ELF-1 (cell line): ENCODE measurements around the gene ST13.
A peak's percentile ranks its signal among the peaks of the same experiment; 100 is the strongest.
"Not testable (repeated sequence)": the region's sequence is repeated elsewhere in the genome, so short reads cannot be mapped to it uniquely, and the experiment has no call there.

Experiments
- DNase-seq: peaks from one replicate; pipeline ENCODE4 v3.0.0-alpha.2; 2016; ENCODE audit warnings: low read depth, low spot score

Gene ST13

DNA sequence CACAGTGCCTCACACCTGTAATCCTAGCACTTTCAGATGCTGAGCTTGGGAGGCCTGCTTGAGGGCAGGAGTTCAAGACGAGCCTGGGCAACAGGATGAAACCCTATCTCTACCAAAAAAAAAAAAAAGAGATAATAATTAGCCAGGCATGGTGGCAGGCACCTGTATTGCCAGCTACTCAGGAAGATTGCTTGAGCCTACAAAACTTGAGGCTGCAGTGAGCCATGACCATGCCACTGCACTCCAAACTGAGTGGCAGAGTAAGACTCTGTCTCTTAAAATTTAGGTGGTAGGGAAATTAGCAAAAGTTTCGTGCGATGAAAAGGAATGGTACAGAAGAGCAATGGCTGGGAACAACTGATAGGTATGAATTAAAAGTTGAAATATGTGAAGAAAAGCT is 18.0 kb downstream of the ST13 start:
- no peak for DNase-seq

DNA sequence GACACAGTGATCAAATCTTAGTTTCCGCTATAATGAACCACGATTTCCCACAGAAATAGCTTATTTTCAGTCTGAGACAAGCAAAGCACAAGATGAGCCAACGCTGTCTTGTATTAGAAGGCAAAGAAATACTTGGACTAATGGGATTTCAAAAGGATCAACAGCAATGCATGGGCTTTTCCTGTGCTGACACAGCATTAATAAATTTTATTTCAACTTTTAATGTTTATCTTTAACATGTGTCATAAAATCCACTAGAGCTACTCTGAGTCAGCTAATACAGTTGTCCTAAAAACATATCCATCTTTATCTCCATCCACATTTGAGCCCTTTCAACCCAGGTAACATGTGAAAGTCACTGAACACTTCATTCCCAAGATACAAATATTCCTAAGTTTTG is 21.8 kb downstream of the ST13 start:
- no peak for DNase-seq

DNA sequence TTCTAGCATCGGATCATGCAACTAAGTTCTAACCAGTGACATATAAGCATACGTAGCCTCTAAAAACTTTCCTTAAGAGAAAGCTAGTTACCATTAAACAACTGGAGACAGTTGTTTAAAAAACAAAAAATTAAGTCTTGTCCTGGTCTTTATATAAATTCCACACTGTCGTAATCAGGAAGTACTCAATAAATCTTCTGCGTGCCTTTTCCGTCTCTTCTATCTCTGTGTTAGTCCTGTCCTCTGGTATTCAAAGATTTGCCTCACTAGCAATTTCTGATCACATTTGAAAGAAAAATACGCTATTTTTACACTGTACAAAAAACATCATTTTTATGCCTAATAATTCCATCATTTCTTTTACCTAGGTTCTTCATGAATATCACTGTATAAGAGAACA is 27.3 kb downstream of the ST13 start:
- DNase-seq = no peak

DNA sequence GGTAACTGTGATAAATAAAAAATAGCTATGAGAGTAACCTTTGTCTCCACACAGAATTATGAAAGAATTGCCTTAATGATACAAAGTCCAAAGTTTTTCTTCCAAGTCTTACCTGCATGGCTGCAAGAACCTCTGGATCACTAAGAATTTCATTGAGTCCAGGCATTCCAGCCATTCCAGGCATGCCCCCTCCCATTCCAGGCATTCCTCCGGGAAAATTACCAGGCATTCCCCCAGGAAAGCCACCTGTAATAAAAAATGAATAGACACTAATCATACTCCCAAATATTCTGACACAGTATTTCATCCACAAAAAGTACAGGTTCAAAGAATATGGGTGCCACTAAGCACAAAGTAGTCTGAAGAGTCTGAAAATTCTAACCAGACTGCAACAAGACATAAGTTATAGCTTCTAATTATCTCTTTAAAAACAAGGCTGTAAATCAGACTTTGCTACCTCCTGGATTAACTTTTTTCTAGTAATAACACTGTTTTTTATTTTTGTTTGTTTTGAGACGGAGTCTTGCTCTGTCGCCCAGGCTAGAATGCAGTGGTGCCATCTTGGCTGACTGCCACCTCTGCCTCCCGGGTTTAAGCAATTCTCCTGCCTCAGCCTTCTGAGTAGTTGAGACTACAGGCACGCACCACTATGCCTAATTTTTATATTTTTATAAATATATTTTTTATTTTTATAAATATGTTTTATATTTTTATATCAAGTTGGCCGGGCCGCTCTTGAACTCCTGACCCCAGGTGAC is 29.3 kb downstream of the ST13 start:
- peak; percentile 33 for DNase-seq

DNA sequence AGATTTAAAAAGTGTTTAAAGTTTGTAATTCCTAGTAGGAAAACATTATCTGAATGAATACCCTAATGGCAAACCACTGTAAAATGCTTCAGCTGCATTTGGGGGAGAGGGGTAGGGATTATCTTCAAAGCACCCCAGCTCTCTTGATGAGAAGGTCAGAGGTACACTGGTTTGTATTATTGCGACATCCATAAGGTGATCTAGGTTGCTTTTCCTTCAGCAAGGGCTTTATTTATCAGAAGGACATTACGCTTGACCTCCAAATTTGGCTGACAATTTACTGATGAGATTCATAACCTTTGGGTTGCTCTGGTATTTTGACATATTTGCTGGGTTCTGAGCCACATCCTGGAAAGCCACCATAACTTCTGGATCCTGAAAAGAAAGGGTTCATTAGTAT is 30.1 kb downstream of the ST13 start:
- not testable (repeated sequence) for DNase-seq

DNA sequence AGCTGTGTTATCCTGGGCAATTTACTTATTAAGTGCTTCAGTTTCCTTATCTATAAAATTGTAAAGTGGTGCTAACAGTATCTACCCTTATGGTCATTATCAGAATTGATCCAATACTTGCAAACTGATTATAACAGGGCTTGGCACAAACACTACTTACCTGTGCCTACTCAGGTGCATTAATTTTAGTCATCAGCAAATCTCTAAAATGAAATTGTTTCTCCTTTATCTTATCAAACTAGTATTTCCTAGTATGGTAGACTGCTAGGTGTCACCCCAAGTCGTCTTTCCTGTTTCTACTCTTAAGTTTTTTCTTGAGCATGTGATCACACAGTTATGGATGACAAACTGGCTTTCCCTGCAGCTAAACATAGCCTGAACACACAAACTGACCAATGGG is 33.0 kb downstream of the ST13 start:
- DNase-seq = no peak

DNA sequence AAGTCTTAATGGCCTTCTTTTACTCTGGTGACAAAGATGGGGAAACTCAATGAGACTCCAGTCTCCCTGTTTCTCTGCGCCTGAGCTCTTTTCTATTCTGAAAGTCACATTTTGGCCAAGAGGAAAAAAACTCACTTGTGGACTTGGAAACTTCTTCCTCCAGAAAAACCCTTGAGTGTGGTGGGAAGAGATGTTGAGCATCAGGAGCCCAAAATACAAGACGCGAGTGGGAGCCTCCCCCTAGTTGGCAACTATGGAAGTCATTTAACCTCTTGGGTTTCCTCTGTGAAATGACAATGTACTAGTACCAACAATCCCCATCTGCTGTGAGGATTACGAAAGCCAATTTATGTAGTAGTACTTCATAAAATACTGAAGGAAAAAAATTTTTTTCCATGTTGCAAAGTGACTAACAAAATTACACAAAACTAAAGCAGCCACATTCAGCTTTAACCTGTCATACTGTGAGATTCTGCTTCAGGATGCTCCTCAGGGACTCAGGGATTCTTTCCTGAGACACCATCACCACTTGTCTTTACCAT is 36.8 kb downstream of the ST13 start:
- no peak for DNase-seq

DNA sequence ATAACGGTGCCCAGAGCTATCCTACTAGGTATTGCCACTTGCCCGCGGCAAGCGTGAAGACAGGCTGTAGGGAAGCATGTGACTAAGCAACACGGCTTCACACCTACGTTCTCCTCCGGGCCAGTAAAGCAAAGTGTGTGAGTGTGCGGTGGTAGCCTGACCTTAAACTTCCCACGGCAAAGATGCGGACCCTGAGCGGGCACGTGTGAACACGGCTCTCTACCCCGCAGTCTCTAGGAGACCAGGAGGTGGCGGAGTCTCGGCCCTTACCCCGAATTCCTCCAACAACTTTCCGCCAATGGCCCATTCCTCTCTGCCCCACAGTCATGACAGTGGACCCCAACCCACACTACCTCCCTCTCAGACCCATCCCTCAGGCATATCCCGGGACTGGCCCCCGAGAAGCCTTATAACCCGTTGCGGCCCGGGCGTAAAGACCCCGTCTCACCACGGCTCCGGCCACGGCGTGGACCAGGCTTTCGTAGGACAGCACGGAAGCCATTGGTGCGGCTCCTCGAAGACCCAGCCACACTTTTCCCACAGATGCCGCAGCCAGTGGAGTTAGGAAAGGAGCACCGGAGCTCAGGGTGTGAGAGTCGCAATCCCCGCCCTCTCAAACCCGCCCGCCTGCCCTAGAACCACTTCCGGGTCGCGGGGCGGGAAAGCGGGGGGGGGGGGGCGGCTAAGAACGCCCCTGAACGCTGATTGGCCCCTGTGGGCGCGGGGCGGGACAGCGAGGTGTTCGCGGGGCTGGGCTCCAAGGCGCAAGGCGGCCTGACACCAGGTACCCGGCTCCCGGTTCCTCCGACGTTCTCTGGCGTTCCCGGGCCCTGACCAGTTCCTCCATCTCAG is 37.5 kb downstream of the ST13 start, which contains the start of gene SLC25A17:
TSS of gene SLC25A17 (minus strand) at position 600 of the 852 bp plus-strand sequence. CDS start at position 502, 98 bp downstream.
- DNase-seq = peak; percentile 83

DNA sequence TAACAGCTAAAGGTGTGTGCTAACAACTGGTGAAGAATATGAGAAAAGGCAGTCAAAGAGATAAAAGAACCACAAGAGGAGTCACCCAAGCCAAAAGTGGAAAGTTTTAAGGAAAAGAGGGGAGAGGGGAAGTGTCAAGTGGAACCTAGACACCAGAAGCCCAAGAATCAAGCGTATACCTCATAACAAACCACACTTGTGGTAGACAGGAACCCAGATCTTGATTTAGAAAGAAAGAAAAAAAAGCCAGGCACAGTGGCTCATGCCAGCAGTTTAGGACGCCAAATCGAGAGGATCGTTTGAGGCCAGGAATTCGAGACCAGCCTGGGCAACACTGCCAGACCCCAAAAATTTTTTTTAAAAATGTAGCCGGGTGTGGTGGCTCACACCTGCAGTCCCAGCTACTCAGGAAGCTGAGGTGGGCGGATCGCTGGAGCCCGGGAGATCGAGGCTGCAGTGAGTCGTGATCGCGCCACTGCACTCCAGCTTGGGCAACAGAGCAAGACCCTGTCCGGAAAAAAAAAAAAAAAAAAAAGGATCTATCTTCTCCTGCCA is 38.2 kb downstream of the ST13 start:
- DNase-seq = no peak

DNA sequence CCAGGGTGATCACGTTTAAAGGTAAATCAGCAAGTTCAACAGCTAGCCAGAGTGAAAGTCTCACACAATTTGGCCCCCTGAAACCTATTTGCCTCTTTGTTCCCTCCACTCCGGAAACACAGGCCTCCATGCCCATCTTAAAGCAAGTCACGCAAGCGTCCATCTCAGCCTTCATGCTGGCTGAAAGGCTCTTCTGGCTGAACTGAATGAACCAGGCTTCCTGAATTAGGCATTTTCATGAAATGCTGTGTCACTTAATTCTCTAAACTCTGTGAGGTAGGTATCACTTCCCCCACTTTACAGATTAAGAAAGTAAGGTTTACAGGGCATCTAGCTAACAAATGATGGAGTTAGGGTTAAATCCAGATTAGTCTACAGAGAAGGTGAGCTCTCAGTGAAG is 38.7 kb downstream of the ST13 start:
- DNase-seq = no peak

DNA sequence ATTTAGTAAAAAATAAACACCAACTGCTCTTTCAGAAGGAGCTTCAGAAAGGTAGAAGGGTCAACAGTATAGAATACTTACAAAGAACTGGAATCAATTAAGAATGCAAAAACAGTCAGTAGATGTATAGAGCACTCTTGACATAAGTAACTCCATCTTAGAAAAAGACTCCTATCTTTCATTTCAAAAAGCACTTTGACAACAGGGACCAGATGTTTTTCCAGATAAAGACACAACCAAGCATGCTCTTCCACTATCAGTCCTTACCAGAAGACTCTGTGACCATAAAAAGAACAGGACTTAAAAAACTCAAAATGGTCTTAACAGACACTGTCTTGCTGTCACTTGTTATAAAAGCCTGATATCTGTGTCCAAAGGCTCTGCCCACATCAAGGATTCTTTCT is 42.5 kb downstream of the ST13 start:
- DNase-seq = no peak

DNA sequence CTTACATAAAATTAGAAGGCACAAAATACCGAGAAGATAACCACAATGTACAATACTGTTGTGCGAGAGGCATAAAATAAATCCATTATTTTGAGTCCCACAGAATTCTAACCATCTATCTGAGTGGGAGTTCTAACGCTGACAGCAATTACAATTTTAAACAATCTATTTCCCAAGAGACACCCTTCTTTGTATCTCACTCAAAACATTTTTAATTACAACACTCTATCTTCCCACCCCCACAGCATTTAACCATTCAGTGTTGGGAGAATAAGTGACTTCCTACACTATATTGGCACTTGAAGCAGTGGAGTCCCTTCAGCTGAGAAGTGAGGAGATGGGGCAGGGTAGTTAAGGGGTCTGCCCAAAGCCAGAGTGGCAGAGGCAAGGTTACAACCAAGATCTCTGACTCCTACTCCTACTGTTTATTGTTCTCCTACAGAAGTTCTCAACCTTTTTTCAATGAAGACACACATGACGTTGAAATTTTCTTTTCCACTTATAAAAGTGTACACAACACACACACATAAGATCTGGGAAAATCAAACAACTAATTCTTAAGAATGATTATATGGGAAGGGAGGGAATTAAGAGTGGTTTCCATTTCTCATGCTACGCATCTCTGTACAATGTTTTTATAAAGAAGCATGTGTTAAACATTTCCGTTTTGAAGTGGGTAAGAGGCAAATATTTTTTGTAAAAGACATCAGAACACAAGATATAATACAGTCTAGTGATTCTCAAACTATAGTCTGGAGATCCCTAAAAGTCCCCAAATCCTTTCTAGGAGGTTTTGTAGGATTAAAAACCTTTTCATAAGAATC is 48.2 kb downstream of the ST13 start:
- DNase-seq = no peak

DNA sequence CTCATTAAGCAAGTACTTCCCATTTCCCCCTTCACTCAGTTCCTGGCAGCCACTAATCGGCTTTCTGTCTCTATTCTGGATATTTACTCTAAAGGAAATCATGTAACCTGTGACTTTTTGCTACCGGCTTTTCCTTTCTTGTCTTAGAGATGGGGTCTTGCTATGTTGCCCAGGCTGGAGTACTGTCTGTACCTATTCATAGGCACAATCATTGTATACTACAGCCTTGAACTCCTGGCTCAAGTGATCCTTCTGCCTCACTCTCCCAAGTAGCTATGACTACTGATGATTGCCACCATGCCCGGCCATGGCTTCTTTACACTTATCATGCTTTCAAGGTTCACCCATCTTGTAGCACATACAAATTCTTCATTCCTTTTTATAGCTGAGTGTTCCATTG is 49.7 kb downstream of the ST13 start:
- DNase-seq = no peak

DNA sequence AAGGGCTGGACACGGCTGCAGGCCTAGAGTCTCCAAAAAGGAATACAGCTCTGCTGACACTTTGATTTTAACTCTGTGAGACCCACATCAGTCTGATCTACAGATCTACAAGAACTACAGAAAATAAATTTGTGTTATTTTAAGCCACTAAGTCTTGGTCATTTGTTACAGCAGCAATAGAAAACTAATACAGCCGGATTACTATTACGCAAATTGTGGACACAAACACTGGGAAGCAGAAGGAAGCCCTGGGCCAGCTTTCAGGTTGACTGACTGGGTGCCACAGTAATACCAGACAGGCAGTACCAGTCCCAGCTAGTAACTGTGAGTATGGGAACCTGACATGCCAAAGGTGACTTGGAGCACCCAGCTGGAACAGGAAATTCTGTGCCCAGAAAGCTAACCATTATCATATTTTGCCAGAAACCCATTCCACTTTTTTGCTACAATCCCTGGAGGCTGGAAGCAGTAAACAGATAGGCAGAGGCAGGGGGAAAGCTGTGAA is 50.7 kb downstream of the ST13 start:
- no peak for DNase-seq

DNA sequence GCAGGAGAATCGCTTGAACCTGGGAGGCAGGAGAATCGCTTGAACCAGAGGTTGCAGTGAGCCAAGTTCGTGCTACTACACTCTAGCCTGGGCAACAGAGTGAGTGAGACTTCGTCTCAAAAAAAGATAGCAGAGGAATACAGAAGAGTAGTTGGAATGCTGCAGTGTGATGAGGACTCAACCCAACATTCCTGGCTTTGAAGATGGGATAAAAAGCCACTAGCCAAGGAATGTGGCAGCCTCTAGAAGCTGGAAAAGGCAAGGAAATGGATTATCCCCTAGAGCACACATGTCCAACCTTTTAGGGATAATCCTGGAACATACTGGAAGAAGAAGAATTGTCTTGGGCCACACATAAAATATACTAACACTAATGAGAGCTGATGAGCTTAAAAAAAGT is 51.2 kb downstream of the ST13 start:
- DNase-seq = peak; percentile 50

DNA sequence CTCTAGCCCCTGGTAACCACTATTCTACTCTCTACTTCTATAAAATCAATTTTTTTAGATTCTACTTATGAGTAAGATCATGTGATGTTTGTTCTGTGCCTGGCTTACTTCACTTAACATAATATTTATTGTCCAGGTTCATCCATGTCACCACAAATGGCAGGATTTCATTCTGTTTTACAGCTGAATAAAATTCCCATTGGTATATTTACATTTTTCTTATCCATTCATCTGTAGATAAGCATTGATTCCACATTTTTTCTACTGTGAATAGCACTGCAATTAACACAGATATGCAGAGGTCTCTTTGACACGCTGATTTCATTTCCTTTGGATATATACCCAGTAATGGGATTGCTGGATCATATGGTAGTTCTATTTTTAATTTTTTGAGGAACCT is 53.1 kb downstream of the ST13 start:
- DNase-seq = no peak

DNA sequence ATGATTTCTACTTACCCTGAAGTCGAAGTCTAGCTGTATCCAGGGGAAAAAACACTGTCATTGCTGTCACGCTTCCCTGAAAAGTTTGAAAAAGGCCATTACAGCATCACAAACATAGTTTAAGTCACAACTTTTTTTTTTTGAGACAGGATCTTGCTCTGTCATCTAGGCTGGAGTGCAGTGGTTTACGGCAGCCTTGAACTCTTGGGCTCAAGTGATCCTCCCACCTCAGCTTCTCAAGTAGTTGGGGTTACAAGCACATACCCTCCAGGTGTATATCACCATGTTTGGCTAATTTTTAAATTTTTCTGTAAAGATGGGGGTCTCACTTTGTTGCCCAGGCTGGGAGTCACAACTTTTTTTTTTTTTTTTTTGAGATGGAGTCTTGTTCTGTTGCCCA is 57.4 kb downstream of the ST13 start:
- DNase-seq = no peak

DNA sequence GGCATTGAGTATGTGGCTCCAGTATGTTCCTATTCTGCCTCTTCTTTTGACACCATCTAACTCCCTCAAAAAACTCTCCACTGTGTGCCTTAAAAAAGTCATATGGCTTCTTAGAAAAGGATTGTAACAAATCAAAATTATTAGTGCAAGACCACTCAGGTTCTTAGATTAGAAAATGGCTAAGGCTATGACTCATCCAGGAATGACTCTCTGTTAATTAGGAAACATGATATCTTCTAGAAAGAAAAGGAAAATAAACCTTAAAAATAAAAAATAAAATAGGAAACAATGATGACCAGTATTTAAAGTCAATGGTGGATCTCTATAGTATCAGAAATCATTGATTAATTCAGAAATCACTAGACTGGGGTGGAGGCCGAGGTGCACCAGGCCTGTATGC is 59.0 kb downstream of the ST13 start:
- no peak for DNase-seq

DNA sequence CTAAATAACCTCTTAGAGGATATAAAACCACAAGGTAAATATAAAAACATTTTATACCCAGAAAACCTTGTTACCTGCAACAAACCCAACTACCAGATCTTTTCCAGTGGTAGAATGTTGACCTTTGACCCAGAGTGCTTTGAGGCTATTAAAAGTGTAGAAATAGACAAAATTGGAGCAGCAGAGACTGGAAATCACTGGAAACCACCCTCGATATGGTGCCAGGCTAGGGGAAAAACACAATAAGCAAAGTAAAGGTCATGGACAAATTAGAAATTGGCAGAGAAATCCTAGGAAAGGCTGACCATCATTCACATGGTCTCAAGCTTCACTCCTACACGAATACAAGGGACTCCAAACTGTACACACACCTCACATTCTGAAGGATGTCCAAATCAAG is 64.0 kb downstream of the ST13 start:
- DNase-seq = no peak

DNA sequence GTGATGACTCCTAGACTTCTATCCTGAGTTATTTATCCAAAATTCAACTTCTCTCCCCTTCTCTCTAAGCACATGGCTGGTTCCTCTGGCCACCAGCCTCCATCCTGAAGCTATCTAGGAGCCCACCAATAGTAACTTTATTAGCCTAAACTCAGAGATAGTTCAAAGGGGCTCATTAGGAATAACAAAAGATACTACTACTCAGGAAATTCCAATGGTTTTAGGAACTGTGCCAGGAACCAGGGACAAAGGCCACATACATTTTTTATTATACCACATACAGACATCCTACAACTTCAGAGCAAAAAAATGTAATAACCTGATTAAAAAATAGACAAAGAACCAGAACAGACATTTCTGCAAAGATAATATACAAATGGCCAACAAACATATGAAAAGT is 65.2 kb downstream of the ST13 start:
- no peak for DNase-seq

DNA sequence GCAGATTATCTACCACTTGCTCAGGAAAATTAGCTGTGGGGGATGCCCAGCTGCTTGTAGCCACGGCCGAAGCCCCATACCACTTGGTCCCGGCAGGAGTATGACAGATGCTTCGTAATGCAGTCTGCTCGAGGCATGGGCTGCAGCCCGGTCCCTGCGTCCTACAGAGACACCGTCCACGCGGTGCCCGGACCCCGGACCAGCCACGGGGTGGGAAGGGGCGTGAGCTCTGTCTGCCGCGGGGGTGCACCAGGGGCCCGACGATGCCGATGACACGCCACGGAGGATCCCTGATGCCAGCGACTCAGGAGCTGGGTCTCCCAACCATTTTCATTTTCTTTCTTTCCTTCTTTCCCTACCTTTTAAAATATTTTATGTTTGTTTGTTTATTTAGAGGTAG is 67.3 kb downstream of the ST13 start:
- DNase-seq = no peak
